ENCODE data around the gene MAP7D2. TPM values are rescaled to one million over a fixed set of nuclear protein-coding genes. Genes with fewer than 3 reads are reported as not detected.

MAP7D2 gene
- total RNA-seq, 3 donors from 2014 or later = 0.48 to 2.2 (median 1.3) TPM

DNA sequence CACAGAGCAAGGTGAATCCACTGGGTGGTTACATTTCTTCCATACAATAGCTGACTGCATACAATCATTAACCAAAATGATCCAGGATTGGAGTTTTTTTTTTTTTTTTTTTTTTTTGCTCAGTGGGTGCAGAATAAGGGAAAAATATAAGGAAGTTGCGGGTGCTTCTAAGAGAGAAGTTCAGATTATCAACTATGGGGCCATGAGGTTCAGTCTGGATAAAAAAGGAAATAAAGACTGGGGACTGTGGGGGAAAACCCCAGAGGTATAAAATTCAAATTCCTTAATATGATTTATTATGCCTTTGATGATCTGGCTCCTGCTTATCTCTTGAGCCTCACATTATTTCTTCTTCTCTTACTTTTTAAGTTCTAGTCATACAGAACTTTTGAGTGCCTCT, 30.9 kb upstream of the MAP7D2 start:
- Histone ChIP-seq H3K4me1 (no peaks in the 10 kb centered on the region), H3K27ac (no peak overlapping the region), H3K9me3 (no peaks in the 10 kb centered on the region), H3K27me3 (peaks cover 0 to 8% of the 10 kb centered on the region in 2 donors), H3K36me3 (no peaks in the 10 kb centered on the region), H3K4me3 (no peak overlapping the region)
- TF ChIP-seq CTCF (IDR thresholded peaks at IDR 0.05) (no peak), POLR2A (IDR thresholded peaks at IDR 0.05) (no peak), POLR2AphosphoS5 (IDR thresholded peaks at IDR 0.05) (no peak)
- intact Hi-C loops (cut with DNase I; ENCODE audit: low total_unique reads) = no loop called here
- DNase-seq (ENCODE audit: low spot score in 2 of 2) = no peak

GRCh38 chrX:20144491-20144890, 27.8 kb upstream of the MAP7D2 start:
- H3K27me3 ChIP-seq = peaks cover 0 to 8% of the 10 kb centered on the region in 2 donors
- no peak overlapping the region for H3K27ac ChIP-seq
- no peaks in the 10 kb centered on the region for H3K9me3 ChIP-seq
- H3K4me1 ChIP-seq = peaks cover 0 to 5% of the 10 kb centered on the region in 2 donors
- no peaks in the 10 kb centered on the region for H3K36me3 ChIP-seq
- intact Hi-C loops (cut with DNase I; ENCODE audit: low total_unique reads) = no loop called here
- no peak for DNase-seq (ENCODE audit: low spot score in 2 of 2)
- no peak for TF ChIP-seq POLR2A (IDR thresholded peaks at IDR 0.05)
- no peak for TF ChIP-seq POLR2AphosphoS5 (IDR thresholded peaks at IDR 0.05)
- no peak for TF ChIP-seq CTCF (IDR thresholded peaks at IDR 0.05)
- H3K4me3 ChIP-seq = no peak overlapping the region

DNA sequence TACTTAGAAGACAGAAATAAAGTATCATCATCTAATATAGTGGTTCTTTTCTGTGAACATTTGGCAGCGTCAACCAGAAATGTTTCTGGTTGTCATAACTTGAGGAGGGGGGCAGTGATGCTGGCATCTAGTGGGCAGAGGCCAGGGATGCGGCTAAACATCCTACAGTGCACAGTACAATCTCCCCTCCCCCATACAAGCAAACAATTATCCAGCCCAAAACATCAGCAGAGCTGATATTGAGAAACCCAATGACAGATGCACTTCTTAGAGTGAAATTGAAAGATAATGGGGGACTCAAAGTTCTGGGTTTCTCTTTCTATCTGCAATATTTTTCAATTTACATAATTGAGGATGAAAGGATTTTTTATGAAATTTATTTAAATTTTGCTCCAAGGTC, 26.9 kb upstream of the MAP7D2 start:
- Histone ChIP-seq H3K36me3 (no peaks in the 10 kb centered on the region), H3K9me3 (no peaks in the 10 kb centered on the region), H3K4me1 (peaks cover 0 to 6% of the 10 kb centered on the region in 2 donors), H3K4me3 (no peak overlapping the region), H3K27me3 (peaks cover 0 to 5% of the 10 kb centered on the region in 2 donors), H3K27ac (no peak overlapping the region)
- TF ChIP-seq POLR2AphosphoS5 (IDR thresholded peaks at IDR 0.05) (no peak), POLR2A (IDR thresholded peaks at IDR 0.05) (no peak), CTCF (IDR thresholded peaks at IDR 0.05) (no peak)
- intact Hi-C loops (cut with DNase I; ENCODE audit: low total_unique reads) = no loop called here
- no peak for DNase-seq (ENCODE audit: low spot score in 2 of 2)

DNA sequence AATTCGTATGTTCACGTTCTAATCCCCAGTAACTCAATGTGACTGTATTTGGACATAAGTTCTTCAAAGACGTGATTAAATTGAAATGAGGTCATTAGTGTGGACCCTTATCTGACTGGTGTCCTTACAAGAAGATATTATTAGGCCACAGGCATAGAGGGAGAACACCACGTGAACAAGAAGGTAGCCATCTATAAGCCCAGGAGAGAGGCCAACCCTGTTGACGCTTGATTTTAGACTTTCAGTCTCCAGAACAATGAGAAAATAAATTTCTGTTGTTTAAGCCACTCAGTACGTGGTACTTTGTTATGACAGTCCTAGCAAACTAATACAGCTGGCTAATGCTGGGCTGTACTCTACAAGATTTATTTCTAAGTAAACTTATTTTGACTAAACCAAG, 26.4 kb upstream of the MAP7D2 start:
- no peak overlapping the region for H3K4me3 ChIP-seq
- H3K36me3 ChIP-seq = no peaks in the 10 kb centered on the region
- intact Hi-C loops (cut with DNase I; ENCODE audit: low total_unique reads) = no loop called here
- H3K27ac ChIP-seq = peak overlapping the region in 1 of 2 donors; percentile 93
- no peak for DNase-seq (ENCODE audit: low spot score in 2 of 2)
- TF ChIP-seq POLR2A (IDR thresholded peaks at IDR 0.05) = no peak
- TF ChIP-seq CTCF (IDR thresholded peaks at IDR 0.05) = no peak
- TF ChIP-seq POLR2AphosphoS5 (IDR thresholded peaks at IDR 0.05) = no peak
- peaks cover 0 to under 1% of the 10 kb centered on the region in 2 donors for H3K27me3 ChIP-seq
- H3K4me1 ChIP-seq = peaks cover 0 to 6% of the 10 kb centered on the region in 2 donors
- H3K9me3 ChIP-seq = no peaks in the 10 kb centered on the region

DNA sequence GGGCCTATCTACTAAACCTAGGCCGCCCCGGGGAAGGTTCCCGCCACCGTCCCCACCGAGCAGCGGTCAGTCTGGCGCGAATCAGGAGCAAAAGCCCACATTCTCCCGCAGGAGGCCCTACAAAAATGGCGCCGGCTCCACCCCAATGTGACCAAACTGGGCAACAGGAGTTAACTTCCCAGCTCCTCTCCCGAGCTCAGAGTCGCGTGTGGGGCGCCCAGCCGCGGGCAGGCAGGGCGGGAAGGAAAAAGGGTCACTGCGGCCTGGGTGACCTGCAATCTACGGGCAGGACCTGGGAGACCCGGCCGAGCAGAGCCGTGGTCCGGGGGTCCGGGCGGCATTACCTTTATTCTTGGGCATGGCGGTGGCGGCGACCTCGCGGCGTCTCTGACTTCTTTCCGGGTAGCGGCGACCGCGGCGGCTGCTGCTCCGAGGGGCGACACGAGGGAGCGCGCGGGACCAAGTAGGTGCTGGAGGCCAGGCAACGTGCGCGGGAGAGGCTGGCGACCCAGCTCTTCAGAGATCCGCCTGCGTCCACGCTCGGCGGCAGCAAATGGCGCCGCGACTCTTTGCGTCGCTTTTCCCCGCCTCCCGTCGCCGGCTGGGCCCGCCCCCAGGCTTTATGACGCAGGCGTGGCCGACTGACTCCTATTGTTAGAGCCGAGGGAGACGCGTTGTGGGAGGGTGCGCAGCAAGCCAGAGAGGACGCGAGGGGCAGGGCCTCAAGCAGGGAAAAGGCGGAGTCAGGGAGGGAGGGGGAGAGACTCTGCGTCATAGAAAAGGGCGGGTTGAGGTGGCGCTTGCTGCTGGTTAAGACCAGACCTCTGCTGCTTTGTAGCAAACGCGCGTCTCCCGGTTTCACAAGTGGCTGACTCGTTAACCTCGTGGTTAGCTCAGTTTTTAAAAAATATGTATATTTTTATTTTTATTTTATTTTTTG, 24.8 kb upstream of the MAP7D2 start, which contains the start of gene EIF1AX:
TSS of gene EIF1AX (minus strand) at position 558 of the 940 bp plus-strand sequence. CDS start at position 360, 198 bp downstream.
- intact Hi-C loops (cut with DNase I; ENCODE audit: low total_unique reads) = no loop called here
- Histone ChIP-seq H3K4me1 (peaks cover 0 to 6% of the 10 kb centered on the region in 2 donors), H3K36me3 (no peaks in the 10 kb centered on the region), H3K9me3 (no peaks in the 10 kb centered on the region), H3K4me3 (peak within 1 kb of the TSS; percentile 72 to 88 (median 78)), H3K27me3 (no peaks in the 10 kb centered on the region), H3K27ac (peak within 1 kb of the TSS; percentile 91 to 93)
- peak; percentile 93 to 99 for DNase-seq (ENCODE audit: low spot score in 2 of 2)
- peak in 1 of 3 donors; percentile 10 for TF ChIP-seq CTCF (IDR thresholded peaks at IDR 0.05)
- peak; percentile 74 to 95 (median 87) for TF ChIP-seq POLR2AphosphoS5 (IDR thresholded peaks at IDR 0.05)
- peak; percentile 85 for TF ChIP-seq POLR2A (IDR thresholded peaks at IDR 0.05)

Measured in breast epithelium (tissue), 4 donors.